ENCODE results near the gene CFAP97D2.

CFAP97D2 gene

DNA sequence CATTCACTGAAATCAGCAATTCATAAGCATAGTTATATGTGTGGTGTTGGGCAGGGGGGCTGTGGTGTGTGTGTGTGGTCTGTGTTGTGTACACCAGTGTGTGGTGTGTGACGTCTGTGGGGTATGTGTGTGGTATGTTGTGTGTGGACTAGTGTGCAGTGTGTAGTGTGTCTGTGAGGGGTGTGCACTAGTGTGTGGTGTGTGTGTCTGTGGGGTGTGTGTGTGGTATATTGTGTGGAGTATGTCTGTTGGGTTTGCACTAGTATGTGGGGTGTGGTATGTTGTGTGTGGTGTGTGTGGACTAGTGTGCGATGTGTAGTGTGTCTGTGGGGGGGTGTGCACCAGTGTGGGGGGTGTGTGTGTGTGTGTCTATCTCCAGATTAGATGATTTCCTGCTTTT, 48.5 kb downstream of the CFAP97D2 start:
- no peak for TF ChIP-seq EZH2 (optimal IDR thresholded peaks at IDR 0.05; ENCODE audit: low read depth, low read length)
- TF ChIP-seq EZH2phosphoT487 (IDR thresholded peaks at IDR 0.05; ENCODE audit: low read length), result no peak
- TF ChIP-seq, protein P1, sequence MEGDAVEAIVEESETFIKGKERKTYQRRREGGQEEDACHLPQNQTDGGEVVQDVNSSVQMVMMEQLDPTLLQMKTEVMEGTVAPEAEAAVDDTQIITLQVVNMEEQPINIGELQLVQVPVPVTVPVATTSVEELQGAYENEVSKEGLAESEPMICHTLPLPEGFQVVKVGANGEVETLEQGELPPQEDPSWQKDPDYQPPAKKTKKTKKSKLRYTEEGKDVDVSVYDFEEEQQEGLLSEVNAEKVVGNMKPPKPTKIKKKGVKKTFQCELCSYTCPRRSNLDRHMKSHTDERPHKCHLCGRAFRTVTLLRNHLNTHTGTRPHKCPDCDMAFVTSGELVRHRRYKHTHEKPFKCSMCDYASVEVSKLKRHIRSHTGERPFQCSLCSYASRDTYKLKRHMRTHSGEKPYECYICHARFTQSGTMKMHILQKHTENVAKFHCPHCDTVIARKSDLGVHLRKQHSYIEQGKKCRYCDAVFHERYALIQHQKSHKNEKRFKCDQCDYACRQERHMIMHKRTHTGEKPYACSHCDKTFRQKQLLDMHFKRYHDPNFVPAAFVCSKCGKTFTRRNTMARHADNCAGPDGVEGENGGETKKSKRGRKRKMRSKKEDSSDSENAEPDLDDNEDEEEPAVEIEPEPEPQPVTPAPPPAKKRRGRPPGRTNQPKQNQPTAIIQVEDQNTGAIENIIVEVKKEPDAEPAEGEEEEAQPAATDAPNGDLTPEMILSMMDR (IDR thresholded peaks at IDR 0.05; ENCODE audit: low read length), result no peak
- Histone ChIP-seq H3K4me3 (ENCODE audit: low read length) (no peak overlapping the region), H3K9me3 (replicated peaks; ENCODE audit: insufficient read depth, low read length) (no peaks in the 10 kb centered on the region), H3K4me2 (ENCODE audit: low read depth, low read length) (no peak overlapping the region), H3K27me3 (replicated peaks; ENCODE audit: insufficient read depth, low read length) (no peaks in the 10 kb centered on the region), H3K36me3 (replicated peaks; ENCODE audit: insufficient read depth, low read length) (no peaks in the 10 kb centered on the region), H2AFZ (ENCODE audit: low read length) (no peak overlapping the region), H3K9me2 (replicated peaks; ENCODE audit: insufficient read depth, low read length) (no peaks in the 10 kb centered on the region), H3K4me1 (ENCODE audit: low read length) (peaks cover 33% of the 10 kb centered on the region), H3F3A (ENCODE audit: insufficient read depth, low read length) (peaks cover 15% of the 10 kb centered on the region), H4K20me1 (ENCODE audit: insufficient read depth, low read length) (no peaks in the 10 kb centered on the region), H3K9ac (ENCODE audit: low read length) (no peak overlapping the region; the same call in 1 of the 2 replicates), H3K79me2 (ENCODE audit: low read length) (no peaks in the 10 kb centered on the region), H3K27ac (ENCODE audit: low read length) (no peak overlapping the region)
- no peak for DNase-seq

DNA sequence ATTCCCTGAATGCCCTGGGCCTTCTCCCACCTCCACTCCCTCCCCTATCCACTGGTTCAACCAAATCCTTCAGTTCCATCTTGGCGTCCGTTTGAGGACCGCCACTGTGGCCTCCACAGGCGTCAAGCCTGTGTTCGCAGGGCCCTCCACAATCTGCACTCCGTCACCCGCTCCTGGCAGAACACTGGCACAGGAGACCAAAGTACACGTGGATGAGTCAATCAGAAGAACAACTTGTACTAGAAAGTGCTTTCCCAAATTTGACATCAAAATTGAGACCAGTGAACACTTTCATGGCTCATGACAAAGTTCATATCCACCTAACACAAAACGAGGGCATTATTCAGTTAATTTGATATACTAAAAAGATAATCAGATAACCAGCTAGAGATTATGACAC, 49.1 kb downstream of the CFAP97D2 start:
- Histone ChIP-seq H3K4me2 (ENCODE audit: low read depth, low read length) (no peak overlapping the region), H3K27me3 (replicated peaks; ENCODE audit: insufficient read depth, low read length) (no peaks in the 10 kb centered on the region), H3K9me3 (replicated peaks; ENCODE audit: insufficient read depth, low read length) (no peaks in the 10 kb centered on the region), H2AFZ (ENCODE audit: low read length) (no peak overlapping the region), H4K20me1 (ENCODE audit: insufficient read depth, low read length) (no peaks in the 10 kb centered on the region), H3K36me3 (replicated peaks; ENCODE audit: insufficient read depth, low read length) (no peaks in the 10 kb centered on the region), H3K4me3 (ENCODE audit: low read length) (no peak overlapping the region), H3K9ac (ENCODE audit: low read length) (no peak overlapping the region), H3K79me2 (ENCODE audit: low read length) (no peaks in the 10 kb centered on the region), H3K9me2 (replicated peaks; ENCODE audit: insufficient read depth, low read length) (no peaks in the 10 kb centered on the region), H3K4me1 (ENCODE audit: low read length) (peaks cover 29% of the 10 kb centered on the region), H3F3A (ENCODE audit: insufficient read depth, low read length) (peaks cover 10% of the 10 kb centered on the region), H3K27ac (ENCODE audit: low read length) (no peak overlapping the region)
- TF ChIP-seq EZH2phosphoT487 (IDR thresholded peaks at IDR 0.05; ENCODE audit: low read length) (no peak), EZH2 (optimal IDR thresholded peaks at IDR 0.05; ENCODE audit: low read depth, low read length) (no peak)
- TF ChIP-seq, protein P1 (IDR thresholded peaks at IDR 0.05; ENCODE audit: low read length), result no peak
- DNase-seq, result no peak

GRCh38 chr13:114229506-114229905, 50.4 kb downstream of the CFAP97D2 start:
- H3K27me3 ChIP-seq (replicated peaks; ENCODE audit: insufficient read depth, low read length), result no peaks in the 10 kb centered on the region
- H3K4me2 ChIP-seq (ENCODE audit: low read depth, low read length), result no peak overlapping the region

More at GRCh38 chr13:114229506-114229905, 50.4 kb downstream of the CFAP97D2 start:
- no peaks in the 10 kb centered on the region for H3K36me3 ChIP-seq (replicated peaks; ENCODE audit: insufficient read depth, low read length)
- H2AFZ ChIP-seq (ENCODE audit: low read length), result no peak overlapping the region
- H3K4me3 ChIP-seq (ENCODE audit: low read length), result no peak overlapping the region
- H3K79me2 ChIP-seq (ENCODE audit: low read length), result no peaks in the 10 kb centered on the region
- no peak overlapping the region for H3K9ac ChIP-seq (ENCODE audit: low read length)
- no peaks in the 10 kb centered on the region for H3K9me2 ChIP-seq (replicated peaks; ENCODE audit: insufficient read depth, low read length)
- no peak for DNase-seq
- no peak overlapping the region for H3K27ac ChIP-seq (ENCODE audit: low read length)
- peaks cover 28% of the 10 kb centered on the region for H3K4me1 ChIP-seq (ENCODE audit: low read length)
- TF ChIP-seq, protein P1 (IDR thresholded peaks at IDR 0.05; ENCODE audit: low read length), result no peak
- no peak for TF ChIP-seq EZH2phosphoT487 (IDR thresholded peaks at IDR 0.05; ENCODE audit: low read length)
- no peak for TF ChIP-seq EZH2 (optimal IDR thresholded peaks at IDR 0.05; ENCODE audit: low read depth, low read length)
- peaks cover 5% of the 10 kb centered on the region for H3F3A ChIP-seq (ENCODE audit: insufficient read depth, low read length)
- no peaks in the 10 kb centered on the region for H4K20me1 ChIP-seq (ENCODE audit: insufficient read depth, low read length)
- H3K9me3 ChIP-seq (replicated peaks; ENCODE audit: insufficient read depth, low read length), result no peaks in the 10 kb centered on the region
